NCI-H1436 treated with DMSO at 0.1 percent for 48 hours (cell line): ENCODE measurements around the gene ATP8A1.
"Not testable (repeated sequence)": the region's sequence is repeated elsewhere in the genome, so short reads cannot be mapped to it uniquely, and the experiment has no call there.

Source experiments
- DNase-seq: peaks from one replicate; lab custom pipeline; 2025; lab: John Stamatoyannopoulos, UW

The ATP8A1 gene

DNA sequence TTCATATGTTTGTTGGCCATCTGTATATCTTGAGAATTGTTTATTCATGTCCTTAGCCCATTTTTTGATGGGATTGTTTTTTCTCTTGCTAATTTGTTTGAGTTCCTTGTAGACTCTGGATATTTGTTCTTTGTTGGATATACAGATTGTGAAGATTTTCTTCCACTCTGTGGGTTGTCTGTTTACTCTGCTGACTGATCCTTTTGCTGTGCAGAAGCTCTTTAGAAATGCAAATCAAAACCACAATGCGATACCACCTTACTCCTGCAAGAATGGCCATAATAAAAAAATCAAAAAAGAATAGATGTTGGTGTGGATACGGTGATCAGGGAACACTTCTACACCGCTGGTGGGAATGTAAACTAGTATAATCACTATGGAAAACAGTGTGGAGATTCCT, 189.1 kb downstream of the ATP8A1 start:
- DNase-seq = not testable (repeated sequence)

DNA sequence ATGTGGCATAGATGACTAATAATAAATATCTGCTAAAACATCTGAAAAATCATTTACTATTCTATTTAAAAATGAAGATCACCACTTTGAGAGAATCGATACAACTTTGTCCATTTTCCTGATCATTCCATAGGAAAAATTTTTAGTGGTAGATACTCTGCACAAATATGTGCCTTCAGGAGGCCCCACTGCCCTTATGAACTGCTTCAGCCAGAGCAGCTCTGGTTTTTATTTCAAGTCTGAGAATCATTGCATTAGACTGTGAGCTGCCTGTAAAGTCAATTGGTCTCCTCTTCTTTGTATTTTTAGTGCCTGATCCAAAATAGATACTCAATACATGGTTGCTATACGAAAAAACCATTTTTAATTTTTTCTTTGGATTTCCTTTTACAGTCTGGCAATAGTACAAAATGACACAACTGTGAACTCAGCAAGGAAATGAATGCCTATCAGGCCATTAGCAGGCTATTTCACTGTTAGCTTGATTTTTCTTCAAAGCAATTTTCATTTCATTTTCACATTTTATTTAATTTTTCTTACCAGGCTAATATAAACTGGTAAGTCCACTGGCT, 190.5 kb downstream of the ATP8A1 start:
- no peak for DNase-seq

DNA sequence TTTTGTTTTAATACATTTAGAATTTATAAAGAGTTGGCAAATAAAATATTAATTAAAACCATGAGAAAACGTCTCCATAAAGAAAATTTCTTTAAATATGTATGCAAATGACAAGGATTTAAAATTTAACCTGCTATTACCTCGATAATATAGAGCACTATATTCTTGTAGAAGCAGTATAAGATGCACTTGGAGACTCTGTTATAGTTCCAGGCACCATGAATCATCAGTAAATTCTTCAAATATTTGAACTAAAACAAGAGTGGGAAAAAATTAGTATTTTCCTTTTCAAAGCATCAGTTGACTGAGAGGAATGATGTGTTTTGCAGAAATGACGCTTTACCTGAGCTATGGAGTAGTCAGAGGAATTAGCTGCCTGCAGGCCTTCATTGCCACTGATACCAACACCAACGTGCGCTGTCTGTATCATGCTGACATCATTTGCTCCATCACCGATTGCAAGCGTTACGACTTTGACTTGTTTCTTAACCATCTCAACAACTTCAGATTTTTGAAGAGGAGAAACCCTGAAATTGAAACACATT, 192.3 kb downstream of the ATP8A1 start:
- no peak for DNase-seq

DNA sequence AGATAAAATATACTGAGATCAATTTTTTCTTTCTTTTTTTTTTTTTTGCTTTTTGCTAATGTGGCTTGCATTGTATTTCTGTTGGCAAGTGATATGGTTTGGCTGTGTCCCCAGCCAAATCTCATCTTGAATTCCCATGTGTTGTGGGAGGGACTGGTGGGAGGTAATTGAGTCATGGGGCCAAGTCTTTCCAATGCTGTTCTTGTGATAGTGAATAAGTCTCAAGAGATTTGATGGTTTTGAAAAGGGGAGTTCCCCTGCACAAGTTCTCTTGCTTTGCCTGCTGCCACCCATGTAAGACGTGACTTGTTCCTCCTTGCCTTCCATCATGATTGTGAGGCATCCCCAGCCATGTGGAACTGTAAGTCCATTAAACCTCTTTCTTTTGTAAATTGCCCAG, 195.7 kb downstream of the ATP8A1 start:
- DNase-seq = not testable (repeated sequence)

DNA sequence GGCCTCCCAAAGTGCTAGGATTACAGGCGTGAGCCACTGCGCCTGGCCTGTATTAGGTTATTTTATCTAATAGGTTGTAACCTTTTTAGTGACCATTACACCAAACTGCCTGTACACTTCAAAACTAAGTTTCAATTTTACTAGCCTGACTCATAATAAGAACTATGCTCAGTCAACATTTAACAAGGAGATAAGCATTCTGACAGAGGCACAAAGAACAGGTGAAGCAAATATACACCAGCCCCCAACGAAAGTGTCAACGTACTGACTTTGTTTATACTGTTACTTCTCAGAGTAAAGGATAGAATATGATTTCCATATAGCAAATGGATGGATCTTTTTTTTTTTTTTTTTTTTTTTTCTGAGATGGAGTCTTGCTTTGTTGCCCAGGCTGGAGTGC, 196.9 kb downstream of the ATP8A1 start:
- no peak for DNase-seq

DNA sequence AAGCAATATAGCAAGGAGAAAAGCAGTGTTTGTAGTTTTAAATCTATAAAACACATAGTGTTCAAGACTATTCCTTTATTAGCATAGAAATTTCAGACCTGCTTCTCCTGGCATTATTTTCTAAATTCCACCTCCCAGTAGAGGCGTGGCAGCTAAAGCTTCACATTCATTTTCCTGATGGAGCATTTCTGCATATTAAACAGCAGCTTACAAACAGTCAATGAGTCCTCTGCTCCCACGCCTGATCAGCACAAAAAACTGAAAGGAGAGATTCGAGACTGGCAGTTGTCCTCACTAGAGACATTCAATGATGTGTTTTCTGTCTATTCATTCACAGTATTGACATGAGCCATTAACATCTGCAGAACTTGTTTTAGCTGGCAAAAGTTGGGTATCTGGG, 198.2 kb downstream of the ATP8A1 start:
- DNase-seq = no peak

DNA sequence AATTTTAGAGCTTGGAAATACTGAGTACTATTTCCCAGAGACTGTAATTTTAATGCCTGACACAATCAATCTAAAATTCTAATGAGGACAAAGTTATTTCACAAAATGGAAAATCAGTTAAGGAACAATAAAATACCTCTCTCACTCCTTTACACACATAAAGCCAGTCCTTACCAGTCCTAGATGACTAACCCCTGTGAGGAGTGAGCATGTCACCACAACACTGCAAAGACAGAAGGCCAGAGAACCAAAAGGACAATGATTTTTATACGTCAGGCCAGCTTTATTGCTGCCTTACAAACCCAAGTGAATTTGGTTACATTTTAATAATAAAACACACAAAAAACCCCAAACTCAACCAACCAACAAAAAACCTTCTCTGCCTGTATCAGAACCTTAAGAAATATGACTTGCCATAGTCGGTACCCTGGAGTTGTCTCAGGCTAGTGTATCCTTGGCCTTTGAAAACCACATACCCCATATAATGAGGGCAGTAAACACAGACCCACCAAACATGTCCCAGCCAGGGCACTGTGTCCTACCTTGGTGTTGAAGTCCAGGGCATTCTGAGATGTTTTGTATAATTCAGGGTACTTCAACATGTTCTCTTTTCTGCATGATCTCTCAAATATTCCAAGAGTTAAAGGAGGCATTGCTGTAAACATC, 202.0 kb downstream of the ATP8A1 start:
- DNase-seq = no peak

DNA sequence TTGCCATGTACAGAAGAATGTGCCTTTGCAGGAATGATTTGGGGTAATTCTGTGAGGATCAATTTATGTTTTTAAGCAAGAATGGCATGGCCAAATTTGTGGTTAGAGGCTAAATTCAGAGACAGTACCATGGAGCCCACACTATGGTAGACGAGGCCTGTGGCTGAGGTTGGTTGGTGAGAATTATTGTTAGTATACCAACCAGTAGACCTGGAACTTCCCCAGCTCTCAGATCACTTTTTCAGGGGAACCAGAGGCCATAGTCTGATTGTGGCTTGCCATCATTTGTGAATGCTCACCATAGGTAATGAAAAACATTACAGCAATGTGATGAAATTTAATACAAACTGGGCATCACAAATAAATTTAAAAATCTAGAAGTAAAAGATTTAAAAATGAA, 203.3 kb downstream of the ATP8A1 start:
- no peak for DNase-seq

DNA sequence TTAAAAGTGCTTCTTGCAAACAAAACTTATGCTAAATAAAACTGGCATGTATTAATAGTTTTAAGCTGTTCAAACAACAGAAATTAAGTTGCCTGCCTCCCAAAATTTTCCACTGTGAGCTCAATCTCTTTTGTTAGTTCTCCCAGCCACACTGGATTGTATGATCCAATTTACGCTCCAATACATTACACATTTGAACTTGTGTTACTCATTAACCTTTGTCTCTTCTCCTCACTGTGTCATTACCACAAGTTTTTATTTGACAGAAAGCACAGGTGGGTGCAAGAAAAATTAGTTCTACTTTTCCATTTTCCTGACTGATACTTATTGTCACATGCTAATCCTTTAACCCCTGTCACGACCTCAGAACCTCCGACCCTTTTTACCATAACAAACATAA, 204.1 kb downstream of the ATP8A1 start:
- DNase-seq = no peak

DNA sequence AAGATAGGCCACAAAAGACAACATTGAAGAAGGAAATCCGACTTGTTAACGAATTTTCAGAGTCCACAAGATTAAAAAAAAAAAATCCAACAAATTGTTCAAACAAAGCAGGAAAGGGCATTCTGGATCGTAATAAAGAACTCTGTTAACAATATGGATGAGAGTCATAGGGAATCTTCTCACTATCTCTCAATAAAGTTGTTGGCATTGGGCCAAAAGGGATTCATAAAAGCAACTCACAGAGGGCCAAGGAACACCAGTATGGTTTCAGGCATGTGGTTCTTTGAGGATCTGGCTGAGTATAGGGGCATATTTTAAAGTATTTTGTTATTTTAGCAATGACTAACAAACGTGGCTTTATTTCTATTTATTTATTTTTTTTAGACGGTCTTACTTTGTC, 210.1 kb downstream of the ATP8A1 start:
- no peak for DNase-seq

DNA sequence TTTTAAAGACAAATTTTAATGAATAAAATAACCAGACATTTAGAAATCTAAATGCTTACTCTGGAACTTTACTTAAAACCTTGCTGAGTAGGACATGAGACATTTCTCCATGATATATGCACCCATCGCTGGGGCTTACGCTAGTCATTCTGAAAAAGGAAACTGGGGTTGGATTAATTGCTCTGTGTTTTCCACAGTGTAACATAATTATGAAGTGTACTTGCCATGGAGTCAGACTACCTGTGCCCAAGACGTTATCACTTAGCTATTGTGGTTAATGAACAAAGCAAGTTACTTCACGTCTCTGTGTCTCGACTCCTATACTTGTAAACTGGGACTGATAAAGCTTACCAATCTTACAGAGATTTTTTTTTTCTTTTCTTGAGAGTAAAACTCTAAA, 211.9 kb downstream of the ATP8A1 start:
- no peak for DNase-seq

DNA sequence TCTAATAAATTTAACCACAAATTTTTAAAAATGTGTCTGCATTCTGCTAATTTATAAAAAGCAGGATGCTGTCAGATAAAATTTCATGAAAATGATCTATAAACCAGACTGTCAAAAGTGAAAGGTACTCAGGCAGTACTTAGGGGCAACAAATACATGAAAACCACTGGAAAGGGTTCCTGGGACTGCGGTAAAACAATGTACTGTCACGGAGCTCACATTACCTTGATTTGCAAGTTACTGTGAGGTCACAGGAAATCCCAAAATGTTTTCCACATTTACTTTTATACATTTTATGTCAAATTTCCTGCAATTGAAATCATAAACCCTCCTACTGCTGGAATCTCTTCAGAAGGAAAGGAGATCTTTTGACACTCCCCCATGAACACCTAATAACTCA, 214.3 kb downstream of the ATP8A1 start:
- no peak for DNase-seq

DNA sequence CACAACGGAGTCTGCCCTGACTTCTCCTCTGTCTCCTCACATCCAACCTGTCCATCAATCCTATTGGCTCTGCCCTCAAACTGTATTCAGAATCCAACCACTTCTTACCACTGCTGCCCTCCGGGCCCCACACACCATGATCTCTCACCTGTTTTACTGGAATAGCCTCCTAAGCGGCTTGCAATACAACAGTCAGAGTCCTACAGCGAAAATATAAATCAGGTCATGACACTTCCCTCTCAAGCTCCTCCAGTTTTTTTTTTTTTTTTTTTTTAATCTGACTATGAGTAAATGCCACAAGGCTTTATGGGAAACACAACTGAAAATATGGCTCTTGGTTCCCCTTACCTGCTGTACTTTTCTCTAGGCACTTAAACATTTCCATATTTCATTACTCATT, 216.8 kb downstream of the ATP8A1 start:
- DNase-seq = no peak

DNA sequence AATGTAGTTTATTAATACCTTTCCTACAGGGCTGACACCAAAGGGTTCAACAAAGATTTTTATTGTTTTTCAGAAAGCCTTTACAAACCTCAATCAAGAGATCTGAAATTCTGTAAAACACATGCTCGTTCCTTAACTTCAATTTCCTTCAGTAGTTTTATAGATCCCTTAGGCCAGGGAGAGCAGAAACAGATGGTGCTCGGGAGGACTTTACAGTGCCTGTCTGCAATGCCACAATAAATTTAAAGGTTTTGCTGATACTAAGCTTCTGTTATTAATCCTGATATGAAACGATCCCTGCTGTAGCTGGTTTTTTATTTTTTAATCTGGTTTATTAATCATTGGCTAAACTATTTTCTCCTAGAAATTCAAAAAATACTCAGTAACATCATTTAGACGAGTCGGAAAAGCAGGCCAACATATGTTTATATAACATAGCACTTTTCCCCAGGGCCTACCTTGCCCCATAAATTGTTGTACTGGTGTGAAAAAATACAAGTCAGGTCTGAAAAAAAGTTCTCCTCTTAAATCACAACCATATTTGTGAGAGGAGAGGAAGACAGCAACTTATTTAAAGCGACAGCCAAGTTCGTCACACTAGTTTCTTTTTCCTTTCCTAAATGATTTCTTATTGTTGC, 219.9 kb downstream of the ATP8A1 start:
- DNase-seq = no peak

DNA sequence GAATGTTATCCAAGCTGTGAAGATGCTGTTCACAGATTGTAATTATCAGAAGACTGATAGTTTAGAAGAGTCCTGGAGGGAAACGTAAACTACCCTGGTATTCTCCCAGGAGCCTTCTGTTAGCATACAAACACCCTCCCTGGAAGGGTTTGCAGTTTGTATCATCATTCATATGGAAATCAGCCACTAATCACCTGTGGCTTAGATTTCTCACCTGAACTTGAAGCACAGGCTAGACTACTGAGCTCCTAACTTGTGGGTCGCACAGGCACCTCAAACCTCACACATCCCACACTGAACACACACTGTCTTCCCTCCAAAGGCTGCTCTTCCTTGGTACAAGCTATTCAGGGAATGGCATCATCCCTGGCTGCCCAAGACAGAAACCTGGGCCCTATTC, 228.9 kb downstream of the ATP8A1 start:
- no peak for DNase-seq

DNA sequence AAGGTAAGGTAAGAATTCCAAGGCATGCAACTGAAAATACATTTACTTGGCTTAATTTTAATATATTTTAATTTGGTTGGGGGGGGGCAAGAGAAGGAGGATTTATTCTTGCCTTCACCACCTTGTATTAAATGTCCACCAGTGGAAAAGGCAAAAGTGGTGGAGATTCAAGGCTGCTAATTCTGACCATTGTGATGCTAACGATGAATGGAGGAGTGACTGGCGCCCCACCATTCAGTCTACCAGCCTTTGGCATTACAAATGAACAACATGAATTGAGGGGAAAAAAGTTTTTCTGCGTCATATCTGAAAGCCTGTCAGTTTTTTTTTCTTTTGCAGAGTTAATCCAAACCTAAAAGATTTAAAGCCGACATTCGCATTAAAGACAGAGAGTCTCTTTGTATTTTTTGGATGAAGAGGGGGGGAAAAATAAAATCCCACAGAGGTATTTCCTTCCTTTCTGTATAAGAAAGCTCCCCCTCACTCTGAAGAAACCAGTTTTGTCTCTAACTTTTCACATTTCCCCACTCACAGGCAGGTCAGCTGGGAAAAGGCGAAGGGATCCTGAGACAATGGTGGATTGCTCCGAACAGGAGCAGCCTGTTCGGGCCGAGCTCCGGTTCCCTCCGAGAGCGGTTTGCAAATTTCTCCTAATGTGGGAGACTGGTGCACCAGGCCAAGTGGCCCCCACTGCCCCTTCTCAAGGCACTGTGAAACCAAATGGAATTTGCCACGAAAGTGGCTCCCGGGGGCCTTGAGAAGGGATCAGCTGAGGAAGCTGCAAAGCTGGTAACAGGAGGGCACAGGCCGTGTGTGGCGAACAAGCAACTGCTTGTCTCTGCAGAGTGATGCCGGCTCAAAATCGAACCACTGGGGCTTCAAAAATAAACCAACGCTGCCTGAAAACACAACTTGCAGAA, 231.5 kb downstream of the ATP8A1 start:
- DNase-seq = no peak

DNA sequence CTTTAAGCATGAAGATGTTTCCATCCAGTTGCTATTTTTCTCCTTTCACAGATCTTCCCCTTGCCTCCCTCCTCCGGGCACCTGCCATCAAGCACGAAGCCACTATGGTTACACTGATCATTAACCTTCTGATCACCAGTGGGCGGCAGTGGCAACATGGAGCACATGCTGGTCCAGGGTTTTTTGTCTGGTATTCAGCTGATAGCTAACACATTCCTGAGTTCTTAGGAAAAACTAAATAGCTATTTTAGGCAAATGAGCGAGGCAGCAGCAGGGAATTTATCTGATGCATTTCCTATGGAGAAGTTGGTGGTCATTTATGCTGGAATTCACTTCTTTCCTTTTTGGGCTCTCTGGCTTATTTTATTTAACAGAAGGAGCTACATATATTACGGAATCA, 236.8 kb downstream of the ATP8A1 start:
- DNase-seq = no peak

DNA sequence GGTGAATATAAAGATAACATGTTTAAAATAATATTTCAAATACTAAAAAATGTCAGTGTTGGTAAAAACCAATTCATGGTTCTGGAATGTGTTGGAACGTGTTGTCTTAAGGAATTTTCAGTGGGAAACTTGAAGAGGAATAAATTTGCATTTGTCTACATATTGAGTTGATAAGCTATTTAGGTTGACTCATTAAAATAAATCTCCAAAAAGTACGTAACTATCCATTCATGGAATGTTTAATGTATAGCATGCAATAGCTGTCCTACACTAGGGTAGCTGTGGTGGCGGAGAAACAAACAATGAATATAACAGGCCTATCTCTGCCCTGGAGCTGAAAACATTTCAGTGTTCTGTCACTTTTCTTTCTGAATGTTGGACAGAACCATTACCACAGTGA, 239.4 kb downstream of the ATP8A1 start:
- DNase-seq = no peak

DNA sequence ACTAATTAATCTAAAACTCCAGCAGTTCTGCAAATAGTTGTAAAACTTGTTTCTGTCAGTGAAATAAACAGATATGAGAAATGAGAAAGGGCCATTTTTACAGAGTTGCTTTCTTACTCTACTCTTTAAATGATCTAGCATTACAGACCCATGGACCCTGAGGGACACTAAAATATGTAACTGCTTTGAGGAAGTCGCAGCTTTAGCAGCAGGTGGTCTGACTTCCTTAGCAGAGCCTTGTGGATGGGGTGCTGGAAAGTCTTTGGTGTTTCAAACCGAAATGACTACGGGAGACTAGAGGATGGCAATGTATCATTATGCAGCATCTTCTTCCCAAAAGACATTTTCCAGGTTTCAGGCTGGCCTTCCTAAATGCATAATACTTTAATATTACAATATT, 240.9 kb downstream of the ATP8A1 start:
- no peak for DNase-seq

DNA sequence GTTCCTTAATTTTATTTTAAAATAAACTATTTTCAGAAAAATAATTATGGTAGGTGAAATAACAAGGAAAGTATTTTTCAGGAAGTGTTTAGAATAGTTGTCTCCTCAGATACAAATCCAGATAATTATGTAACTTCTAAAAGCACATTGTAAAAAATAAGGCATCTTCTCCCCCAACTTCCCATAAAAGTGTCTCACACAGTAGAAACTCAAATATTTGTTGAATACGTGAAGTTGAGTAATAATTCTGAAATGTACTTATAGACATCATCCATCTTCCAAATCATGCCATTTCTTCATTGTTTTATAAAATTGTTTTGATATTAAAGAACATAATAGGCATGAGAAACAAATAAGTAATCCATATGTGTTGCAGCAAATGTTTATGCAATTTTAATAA, 241.6 kb downstream of the ATP8A1 start:
- no peak for DNase-seq

DNA sequence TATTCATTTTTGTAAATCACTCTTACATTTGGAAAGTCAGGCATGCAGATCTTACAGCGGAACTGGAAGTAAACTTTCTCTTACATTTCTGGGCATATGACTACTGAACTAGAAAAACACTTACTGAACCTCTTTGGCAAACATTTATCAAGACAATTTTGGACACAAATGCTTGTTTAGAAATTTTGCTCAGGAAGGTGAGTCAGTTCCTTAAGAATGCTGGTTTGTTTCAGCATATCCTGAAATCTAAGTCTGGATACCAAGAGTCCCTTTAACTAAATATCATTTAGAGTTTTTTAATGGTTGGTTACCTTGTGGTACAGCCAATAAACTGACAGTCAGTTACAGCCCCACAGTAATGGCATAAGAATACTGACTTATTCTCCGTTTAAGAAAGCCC, 244.7 kb downstream of the ATP8A1 start:
- DNase-seq = no peak

DNA sequence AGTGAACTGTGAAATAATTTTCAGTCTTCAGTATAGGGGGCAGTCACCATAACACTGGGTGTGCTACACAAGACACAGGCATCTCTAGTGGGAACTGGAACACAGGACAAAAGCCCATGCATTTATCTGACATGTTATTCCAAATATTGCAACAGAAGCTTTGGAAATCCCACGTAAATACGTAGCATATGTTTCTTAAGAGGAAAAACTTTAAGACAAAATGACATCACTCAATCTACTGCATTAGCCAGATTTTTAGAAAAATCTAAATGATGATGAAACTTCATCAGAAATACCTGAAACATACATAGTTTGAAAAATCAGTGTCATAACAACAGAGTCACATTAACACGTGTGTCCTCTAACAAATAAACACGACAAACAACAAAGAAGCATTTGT, 245.1 kb downstream of the ATP8A1 start:
- DNase-seq = no peak

DNA sequence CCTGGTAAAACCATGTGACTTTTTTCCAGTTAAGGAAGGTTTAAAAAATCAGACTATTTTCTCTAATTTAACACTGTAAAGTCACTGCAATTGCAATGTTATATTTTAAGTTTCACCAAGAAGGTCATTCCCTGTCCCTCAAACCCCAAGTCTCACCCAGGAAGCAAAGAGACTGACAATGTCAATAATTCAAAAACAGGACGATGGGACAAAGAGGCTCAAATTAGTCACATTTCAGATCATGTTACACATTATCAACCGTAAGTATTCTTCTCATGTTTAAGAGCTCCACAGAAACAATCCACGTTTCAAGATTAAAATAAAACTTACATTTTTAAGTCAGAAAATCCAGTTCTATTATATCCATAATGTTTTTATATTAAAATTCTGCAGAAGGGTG, 246.5 kb downstream of the ATP8A1 start:
- DNase-seq = no peak
